ENCODE results near the gene SFI1. TPM values are rescaled to one million over a fixed set of nuclear protein-coding genes. Genes with fewer than 3 reads are reported as not detected.

SFI1 gene, protein sequence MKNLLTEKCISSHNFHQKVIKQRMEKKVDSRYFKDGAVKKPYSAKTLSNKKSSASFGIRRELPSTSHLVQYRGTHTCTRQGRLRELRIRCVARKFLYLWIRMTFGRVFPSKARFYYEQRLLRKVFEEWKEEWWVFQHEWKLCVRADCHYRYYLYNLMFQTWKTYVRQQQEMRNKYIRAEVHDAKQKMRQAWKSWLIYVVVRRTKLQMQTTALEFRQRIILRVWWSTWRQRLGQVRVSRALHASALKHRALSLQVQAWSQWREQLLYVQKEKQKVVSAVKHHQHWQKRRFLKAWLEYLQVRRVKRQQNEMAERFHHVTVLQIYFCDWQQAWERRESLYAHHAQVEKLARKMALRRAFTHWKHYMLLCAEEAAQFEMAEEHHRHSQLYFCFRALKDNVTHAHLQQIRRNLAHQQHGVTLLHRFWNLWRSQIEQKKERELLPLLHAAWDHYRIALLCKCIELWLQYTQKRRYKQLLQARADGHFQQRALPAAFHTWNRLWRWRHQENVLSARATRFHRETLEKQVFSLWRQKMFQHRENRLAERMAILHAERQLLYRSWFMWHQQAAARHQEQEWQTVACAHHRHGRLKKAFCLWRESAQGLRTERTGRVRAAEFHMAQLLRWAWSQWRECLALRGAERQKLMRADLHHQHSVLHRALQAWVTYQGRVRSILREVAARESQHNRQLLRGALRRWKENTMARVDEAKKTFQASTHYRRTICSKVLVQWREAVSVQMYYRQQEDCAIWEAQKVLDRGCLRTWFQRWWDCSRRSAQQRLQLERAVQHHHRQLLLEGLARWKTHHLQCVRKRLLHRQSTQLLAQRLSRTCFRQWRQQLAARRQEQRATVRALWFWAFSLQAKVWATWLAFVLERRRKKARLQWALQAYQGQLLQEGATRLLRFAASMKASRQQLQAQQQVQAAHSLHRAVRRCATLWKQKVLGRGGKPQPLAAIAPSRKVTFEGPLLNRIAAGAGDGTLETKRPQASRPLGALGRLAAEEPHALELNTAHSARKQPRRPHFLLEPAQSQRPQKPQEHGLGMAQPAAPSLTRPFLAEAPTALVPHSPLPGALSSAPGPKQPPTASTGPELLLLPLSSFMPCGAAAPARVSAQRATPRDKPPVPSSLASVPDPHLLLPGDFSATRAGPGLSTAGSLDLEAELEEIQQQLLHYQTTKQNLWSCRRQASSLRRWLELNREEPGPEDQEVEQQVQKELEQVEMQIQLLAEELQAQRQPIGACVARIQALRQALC
- total RNA-seq (10 to 100 TPM; 15.3 to 38.0 (median 27.7) TPM), polyA plus RNA-seq (10 to 100 TPM in 2 of 3 donors, 1 to 10 TPM in 1; 6.5 to 40.9 (median 10.2) TPM)

DNA sequence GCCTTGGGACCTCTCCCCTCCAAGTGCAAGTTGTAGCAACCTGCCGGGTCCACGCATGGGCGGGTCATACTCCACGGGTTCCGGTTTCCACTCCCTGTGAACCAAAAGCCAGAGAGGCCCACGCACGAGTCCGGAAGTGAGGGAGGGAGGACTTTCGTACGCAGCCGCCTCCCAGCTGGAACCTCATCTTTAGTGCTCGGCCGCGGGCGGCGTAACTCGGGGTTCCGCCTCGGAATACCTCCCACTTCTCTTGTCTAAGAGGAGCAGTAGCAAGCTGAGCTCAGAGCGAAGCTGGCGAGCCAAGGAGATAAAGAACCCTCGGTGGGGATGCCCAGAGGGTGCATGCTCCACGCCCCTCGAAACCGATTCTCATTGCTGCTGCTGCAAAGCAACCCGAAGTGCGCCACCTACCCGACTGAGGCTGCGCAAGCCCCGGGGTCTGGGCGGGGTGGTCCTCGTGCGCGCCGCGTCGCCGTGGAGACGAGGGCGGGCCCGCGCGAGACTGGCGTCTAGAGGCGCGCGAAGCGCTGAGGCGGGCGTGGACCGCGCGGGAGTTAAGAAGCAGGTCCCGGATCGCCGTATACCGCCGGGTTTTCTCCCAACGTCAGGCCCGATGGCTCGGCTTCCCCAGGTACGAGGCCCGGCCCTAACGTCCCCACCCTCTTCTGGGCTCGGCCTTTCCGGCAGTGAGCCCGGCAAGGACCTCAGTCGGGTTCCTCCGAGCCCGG, at the start of gene SFI1:
Gene SFI1 (plus strand): TSS at position 530 of the 728 bp plus-strand sequence. CDS start 11,749 bp downstream, outside the sequence.
- Histone ChIP-seq H3K9me3 (no peaks in the 10 kb centered on the region), H3K4me3 (peak within 1 kb of the TSS; percentile 56 to 83 (median 70)), H3K27me3 (no peaks in the 10 kb centered on the region), H3K4me1 (peaks cover 0 to 19% (median 8%) of the 10 kb centered on the region in 4 donors), H3K27ac (peak within 1 kb of the TSS; percentile 84 to 93 (median 84)), H3K36me3 (no peaks in the 10 kb centered on the region)
- WGBS, 2 donors = 0% methylated on average over 70 of the region's 70 CpGs
- TF ChIP-seq POLR2AphosphoS5 (IDR thresholded peaks at IDR 0.05) (peak; percentile 54 to 84 (median 66)), POLR2A (IDR thresholded peaks at IDR 0.05) (peak in 1 of 2 donors; percentile 16), EP300 (IDR thresholded peaks at IDR 0.05) (peak in 1 of 4 donors; percentile 11)
- TF ChIP-seq, protein P1, sequence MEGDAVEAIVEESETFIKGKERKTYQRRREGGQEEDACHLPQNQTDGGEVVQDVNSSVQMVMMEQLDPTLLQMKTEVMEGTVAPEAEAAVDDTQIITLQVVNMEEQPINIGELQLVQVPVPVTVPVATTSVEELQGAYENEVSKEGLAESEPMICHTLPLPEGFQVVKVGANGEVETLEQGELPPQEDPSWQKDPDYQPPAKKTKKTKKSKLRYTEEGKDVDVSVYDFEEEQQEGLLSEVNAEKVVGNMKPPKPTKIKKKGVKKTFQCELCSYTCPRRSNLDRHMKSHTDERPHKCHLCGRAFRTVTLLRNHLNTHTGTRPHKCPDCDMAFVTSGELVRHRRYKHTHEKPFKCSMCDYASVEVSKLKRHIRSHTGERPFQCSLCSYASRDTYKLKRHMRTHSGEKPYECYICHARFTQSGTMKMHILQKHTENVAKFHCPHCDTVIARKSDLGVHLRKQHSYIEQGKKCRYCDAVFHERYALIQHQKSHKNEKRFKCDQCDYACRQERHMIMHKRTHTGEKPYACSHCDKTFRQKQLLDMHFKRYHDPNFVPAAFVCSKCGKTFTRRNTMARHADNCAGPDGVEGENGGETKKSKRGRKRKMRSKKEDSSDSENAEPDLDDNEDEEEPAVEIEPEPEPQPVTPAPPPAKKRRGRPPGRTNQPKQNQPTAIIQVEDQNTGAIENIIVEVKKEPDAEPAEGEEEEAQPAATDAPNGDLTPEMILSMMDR (IDR thresholded peaks at IDR 0.05) = no peak
- intact Hi-C loops (cut with DNase I) = loop anchor here (5.0 to 10.0 kb wide), 2 partner anchors 136 to 979 kb away; partner anchors contain the start of gene FBXO7
- DNase-seq = peak; percentile 95

DNA sequence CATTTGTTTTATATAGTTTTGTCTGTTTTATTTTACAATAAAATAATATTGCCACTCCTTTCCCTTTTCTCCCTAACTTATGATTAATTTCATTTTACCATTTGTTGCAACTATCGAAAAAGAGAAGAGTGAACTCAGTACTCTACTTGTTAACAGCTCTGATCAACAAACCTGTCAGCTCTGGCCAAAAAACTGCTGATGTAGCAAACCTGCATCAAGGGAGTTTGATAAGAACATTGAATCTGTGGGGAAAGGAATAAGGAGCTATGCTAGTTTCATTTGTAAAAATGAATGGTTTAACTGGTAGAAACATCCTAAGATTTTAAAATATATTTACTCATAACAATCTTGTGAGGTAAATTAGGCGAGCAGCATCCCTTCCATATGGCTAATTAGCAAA, 49.6 kb upstream of the SFI1 start:
- Histone ChIP-seq H3K9me3 (no peaks in the 10 kb centered on the region), H3K36me3 (peaks cover under 1 to 59% (median 29%) of the 10 kb centered on the region in 4 donors), H3K27ac (no peak overlapping the region), H3K27me3 (no peaks in the 10 kb centered on the region), H3K4me1 (no peaks in the 10 kb centered on the region), H3K4me3 (no peak overlapping the region)
- no peak for TF ChIP-seq EP300 (IDR thresholded peaks at IDR 0.05)
- TF ChIP-seq, protein P1 (IDR thresholded peaks at IDR 0.05) = no peak
- DNase-seq = no peak
- 91 to 93% methylated on average over 2 of the region's 2 CpGs for WGBS, 2 donors
- intact Hi-C loops (cut with DNase I) = no loop called here

DNA sequence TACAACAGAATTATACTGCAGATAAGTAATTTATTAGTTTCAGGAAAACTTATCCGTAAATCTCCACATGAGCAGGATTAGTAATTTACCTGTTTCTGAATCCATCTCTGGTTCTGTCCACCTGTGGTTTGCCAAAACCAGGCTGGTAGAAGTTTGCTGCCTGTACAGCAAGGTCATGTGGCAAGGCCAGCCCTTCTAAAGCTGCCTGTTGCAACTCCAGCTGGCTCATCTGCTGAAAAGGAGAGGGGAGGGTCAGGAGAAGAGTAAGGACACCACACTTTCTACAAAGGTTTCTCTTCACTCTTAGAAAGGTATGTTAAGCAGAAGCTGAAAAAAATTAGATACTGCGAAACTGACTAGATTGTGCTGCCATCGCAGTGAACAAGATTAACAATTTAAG, 49.0 kb upstream of the SFI1 start:
- H3K27me3 ChIP-seq = no peaks in the 10 kb centered on the region
- no peak overlapping the region for H3K27ac ChIP-seq
- TF ChIP-seq POLR2A (IDR thresholded peaks at IDR 0.05) (no peak), POLR2AphosphoS5 (IDR thresholded peaks at IDR 0.05) (no peak), EP300 (IDR thresholded peaks at IDR 0.05) (no peak)
- TF ChIP-seq, protein P1 (IDR thresholded peaks at IDR 0.05) = no peak
- DNase-seq = no peak
- H3K4me3 ChIP-seq = no peak overlapping the region
- H3K36me3 ChIP-seq = peaks cover 0 to 54% (median 24%) of the 10 kb centered on the region in 4 donors
- no peaks in the 10 kb centered on the region for H3K4me1 ChIP-seq
- no peaks in the 10 kb centered on the region for H3K9me3 ChIP-seq
- WGBS, 2 donors = 97% methylated on average over 3 of the region's 3 CpGs
- intact Hi-C loops (cut with DNase I) = no loop called here

DNA sequence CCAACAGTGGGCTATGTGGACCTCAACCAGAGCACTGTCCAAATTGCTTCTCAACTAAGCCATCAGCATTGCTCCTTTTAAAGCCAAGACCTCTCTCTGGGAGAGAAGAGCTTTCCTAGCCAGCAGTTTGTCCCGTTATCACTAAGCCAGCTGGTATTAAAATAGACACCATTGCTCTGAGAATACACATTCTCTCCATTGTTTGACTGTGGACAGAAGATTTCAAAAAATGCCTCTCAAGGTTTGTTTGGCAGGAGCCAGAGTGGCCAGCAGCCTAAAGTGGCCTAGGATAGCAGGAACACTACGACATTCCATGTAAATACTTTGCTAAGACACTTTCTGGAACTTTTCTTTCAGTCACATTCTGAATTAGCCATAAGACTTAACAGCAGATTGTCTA, 48.0 kb upstream of the SFI1 start:
- Histone ChIP-seq H3K36me3 (peaks cover 0 to 50% (median 23%) of the 10 kb centered on the region in 4 donors), H3K4me3 (no peak overlapping the region), H3K27ac (no peak overlapping the region), H3K9me3 (no peaks in the 10 kb centered on the region), H3K27me3 (no peaks in the 10 kb centered on the region), H3K4me1 (no peaks in the 10 kb centered on the region)
- 88 to 97% methylated on average over 2 of the region's 2 CpGs for WGBS, 2 donors
- TF ChIP-seq POLR2A (IDR thresholded peaks at IDR 0.05) = no peak
- TF ChIP-seq POLR2AphosphoS5 (IDR thresholded peaks at IDR 0.05) = no peak
- TF ChIP-seq, protein P1 (IDR thresholded peaks at IDR 0.05) = no peak
- TF ChIP-seq EP300 (IDR thresholded peaks at IDR 0.05) = no peak
- intact Hi-C loops (cut with DNase I) = no loop called here
- DNase-seq = no peak
